ENCODE measurements around the gene CPLX3. TPM values are rescaled to one million over a fixed set of nuclear protein-coding genes. Genes with fewer than 3 reads are reported as not detected.

Gene CPLX3
- total RNA-seq, 2 donors from 2014 or later: not detected

DNA sequence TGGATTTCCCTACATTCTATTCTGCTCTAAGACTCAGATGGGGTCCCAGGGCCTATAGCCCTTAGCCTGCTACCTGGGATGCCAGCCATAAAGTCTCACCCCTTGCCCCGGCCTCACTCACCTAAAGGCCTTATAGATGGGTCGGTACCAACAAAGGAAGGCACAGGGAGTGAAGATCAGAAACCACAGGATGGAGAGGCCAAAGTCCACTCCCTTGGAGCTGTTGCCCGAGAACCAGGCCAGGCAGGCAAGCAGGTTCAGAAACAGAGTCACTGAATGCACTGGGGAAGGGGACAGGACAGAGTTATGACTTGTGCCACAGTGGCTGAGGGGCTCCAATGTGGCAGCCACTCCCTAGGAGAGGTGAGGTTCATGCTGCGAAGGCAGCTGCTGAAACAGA lies 24.0 kb downstream of the CPLX3 start:
- Histone ChIP-seq H3K27ac (ENCODE audit: low read depth, low read length) (no peak overlapping the region), H3K27me3 (ENCODE audit: control insufficient read depth, insufficient read depth, low read length, poor library complexity, severe bottlenecking) (no peaks in the 10 kb centered on the region), H3K9me3 (ENCODE audit: control insufficient read depth, low read length) (no peaks in the 10 kb centered on the region), H3K4me1 (ENCODE audit: control insufficient read depth, insufficient read depth, low read length) (no peaks in the 10 kb centered on the region), H3K4me3 (ENCODE audit: low read length) (no peak overlapping the region), H3K9ac (ENCODE audit: extremely low read depth, low read length, poor library complexity, severe bottlenecking) (no peak overlapping the region), H3K36me3 (ENCODE audit: control insufficient read depth, insufficient read depth, low read length) (peaks cover 37% of the 10 kb centered on the region)
- DNase-seq: no peak
- WGBS, 2 experiments (ENCODE audit: insufficient coverage in 1 of 2, insufficient read length in 1 of 2): 86 to 93% methylated on average over 3 to 4 of the region's 4 CpGs
- Mint-ChIP-seq H3K9me3 (no peaks in the 10 kb centered on the region), H3K4me3 (no peak overlapping the region), H3K27ac (no peak overlapping the region), H3K27me3 (ENCODE audit: insufficient read depth) (no peaks in the 10 kb centered on the region), H3K4me1 (no peaks in the 10 kb centered on the region), H3K36me3 (ENCODE audit: low read depth) (peaks cover 47% of the 10 kb centered on the region)
- TF ChIP-seq, protein P1, sequence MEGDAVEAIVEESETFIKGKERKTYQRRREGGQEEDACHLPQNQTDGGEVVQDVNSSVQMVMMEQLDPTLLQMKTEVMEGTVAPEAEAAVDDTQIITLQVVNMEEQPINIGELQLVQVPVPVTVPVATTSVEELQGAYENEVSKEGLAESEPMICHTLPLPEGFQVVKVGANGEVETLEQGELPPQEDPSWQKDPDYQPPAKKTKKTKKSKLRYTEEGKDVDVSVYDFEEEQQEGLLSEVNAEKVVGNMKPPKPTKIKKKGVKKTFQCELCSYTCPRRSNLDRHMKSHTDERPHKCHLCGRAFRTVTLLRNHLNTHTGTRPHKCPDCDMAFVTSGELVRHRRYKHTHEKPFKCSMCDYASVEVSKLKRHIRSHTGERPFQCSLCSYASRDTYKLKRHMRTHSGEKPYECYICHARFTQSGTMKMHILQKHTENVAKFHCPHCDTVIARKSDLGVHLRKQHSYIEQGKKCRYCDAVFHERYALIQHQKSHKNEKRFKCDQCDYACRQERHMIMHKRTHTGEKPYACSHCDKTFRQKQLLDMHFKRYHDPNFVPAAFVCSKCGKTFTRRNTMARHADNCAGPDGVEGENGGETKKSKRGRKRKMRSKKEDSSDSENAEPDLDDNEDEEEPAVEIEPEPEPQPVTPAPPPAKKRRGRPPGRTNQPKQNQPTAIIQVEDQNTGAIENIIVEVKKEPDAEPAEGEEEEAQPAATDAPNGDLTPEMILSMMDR (conservative IDR thresholded peaks at IDR 0.05): no peak

DNA sequence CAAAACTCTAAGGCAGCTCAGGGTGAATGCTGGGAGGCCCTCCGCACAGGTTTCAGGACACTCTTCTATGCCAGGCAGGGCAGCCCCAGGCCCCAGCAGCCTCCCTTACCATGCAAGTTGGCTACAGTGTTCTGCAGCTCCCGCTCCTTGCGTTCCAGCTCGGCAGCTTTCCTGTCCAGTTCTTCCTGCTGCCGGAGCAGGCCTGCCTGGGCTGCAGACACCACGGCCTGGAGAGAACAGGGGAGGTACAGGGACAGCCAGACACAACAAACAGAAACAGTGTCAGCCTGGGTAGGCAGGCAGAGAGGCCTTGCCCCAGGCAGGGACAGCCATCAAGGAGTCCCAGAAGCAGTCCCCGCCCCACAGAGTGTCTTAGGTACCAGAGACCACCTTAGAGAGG lies 25.5 kb downstream of the CPLX3 start:
- TF ChIP-seq, protein P1 (conservative IDR thresholded peaks at IDR 0.05): no peak
- no peaks in the 10 kb centered on the region for H3K27me3 ChIP-seq (ENCODE audit: control insufficient read depth, insufficient read depth, low read length, poor library complexity, severe bottlenecking)
- no peak overlapping the region for H3K4me3 Mint-ChIP-seq
- no peak overlapping the region for H3K4me3 ChIP-seq (ENCODE audit: low read length)
- no peak overlapping the region for H3K9ac ChIP-seq (ENCODE audit: extremely low read depth, low read length, poor library complexity, severe bottlenecking)
- DNase-seq: no peak
- H3K27ac Mint-ChIP-seq: no peak overlapping the region
- no peaks in the 10 kb centered on the region for H3K9me3 Mint-ChIP-seq
- peaks cover 33% of the 10 kb centered on the region for H3K36me3 ChIP-seq (ENCODE audit: control insufficient read depth, insufficient read depth, low read length)
- WGBS, 2 experiments (ENCODE audit: insufficient coverage in 1 of 2, insufficient read length in 1 of 2): 95 to 96% methylated on average over 4 to 7 of the region's 7 CpGs
- peaks cover 41% of the 10 kb centered on the region for H3K36me3 Mint-ChIP-seq (ENCODE audit: low read depth)
- no peaks in the 10 kb centered on the region for H3K4me1 ChIP-seq (ENCODE audit: control insufficient read depth, insufficient read depth, low read length)
- H3K4me1 Mint-ChIP-seq: no peaks in the 10 kb centered on the region
- H3K9me3 ChIP-seq (ENCODE audit: control insufficient read depth, low read length): no peaks in the 10 kb centered on the region
- no peak overlapping the region for H3K27ac ChIP-seq (ENCODE audit: low read depth, low read length)
- no peaks in the 10 kb centered on the region for H3K27me3 Mint-ChIP-seq (ENCODE audit: insufficient read depth)

DNA sequence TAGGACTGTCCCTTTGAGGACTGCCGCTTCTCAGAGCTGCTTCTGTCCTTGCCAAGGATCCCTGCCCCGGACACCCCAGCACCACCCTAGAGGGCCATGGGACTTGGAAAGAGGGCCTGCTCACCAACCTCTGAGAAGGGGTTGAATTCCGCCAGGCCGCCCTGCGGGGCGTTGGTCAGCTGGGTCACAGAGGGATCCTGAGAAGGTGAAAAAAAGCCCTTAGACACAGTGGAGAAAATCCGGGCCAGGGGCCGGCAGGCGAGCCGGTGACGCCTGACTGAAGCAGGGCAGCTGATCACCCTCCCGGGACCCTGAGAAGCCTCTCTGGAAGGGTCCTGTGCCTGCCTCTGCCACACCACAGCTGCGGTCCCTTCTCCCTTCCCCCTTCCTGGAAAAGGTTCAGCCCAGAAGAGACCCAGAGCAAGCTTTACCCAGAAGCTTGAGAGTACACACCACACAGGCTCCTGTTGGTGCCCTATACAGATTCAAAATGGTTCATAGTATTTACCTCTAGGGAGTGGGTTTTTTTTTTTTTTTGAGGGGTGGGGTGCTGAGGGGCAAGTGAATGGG lies 28.1 kb downstream of the CPLX3 start:
- TF ChIP-seq, protein P1 (conservative IDR thresholded peaks at IDR 0.05): no peak
- no peaks in the 10 kb centered on the region for H3K27me3 ChIP-seq (ENCODE audit: control insufficient read depth, insufficient read depth, low read length, poor library complexity, severe bottlenecking)
- peaks cover 21% of the 10 kb centered on the region for H3K36me3 Mint-ChIP-seq (ENCODE audit: low read depth)
- no peak overlapping the region for H3K4me3 Mint-ChIP-seq
- no peak overlapping the region for H3K4me3 ChIP-seq (ENCODE audit: low read length)
- DNase-seq: no peak
- WGBS, 2 experiments (ENCODE audit: insufficient coverage in 1 of 2, insufficient read length in 1 of 2): 92% methylated on average over 2 to 13 of the region's 13 CpGs
- H3K27ac Mint-ChIP-seq: no peak overlapping the region
- H3K27me3 Mint-ChIP-seq (ENCODE audit: insufficient read depth): no peaks in the 10 kb centered on the region
- H3K27ac ChIP-seq (ENCODE audit: low read depth, low read length): peak overlapping the region; percentile 17
- H3K4me1 ChIP-seq (ENCODE audit: control insufficient read depth, insufficient read depth, low read length): no peaks in the 10 kb centered on the region
- no peaks in the 10 kb centered on the region for H3K9me3 ChIP-seq (ENCODE audit: control insufficient read depth, low read length)
- H3K4me1 Mint-ChIP-seq: no peaks in the 10 kb centered on the region
- no peaks in the 10 kb centered on the region for H3K9me3 Mint-ChIP-seq
- H3K36me3 ChIP-seq (ENCODE audit: control insufficient read depth, insufficient read depth, low read length): peaks cover 26% of the 10 kb centered on the region
- H3K9ac ChIP-seq (ENCODE audit: extremely low read depth, low read length, poor library complexity, severe bottlenecking): no peak overlapping the region

Measured in endodermal cell (in vitro differentiated cells).